GM21528 (cell line): ENCODE data around the gene PNO1.

ENCODE experiments used
- ATAC-seq: cut with Tn5 transposase; IDR thresholded peaks from one replicate; pipeline ENCODE4 v1.9.1; 2021; ENCODE audit warnings: mild to moderate bottlenecking, moderate library complexity; ENCODE audit not compliant: unreplicated experiment, low FRiP score

Gene PNO1

DNA sequence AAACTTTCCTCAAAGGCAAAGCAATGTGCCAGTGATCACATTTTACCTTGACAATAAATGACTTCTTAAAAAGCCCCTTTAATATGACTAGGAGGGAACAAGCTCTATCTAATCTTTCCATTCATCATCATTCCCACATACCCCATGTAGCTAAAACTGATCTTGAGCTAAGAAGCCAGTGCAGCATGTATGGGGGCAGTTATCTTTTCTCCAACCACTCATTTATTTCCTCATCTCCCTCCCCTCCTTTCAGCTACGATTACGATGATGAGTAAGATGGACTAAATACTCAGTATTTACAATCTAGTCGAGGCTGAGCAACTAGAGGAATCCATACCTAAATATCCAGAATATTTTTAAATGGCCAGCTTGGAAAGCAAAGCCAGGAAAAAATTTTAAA lies 35.5 kb downstream of the PNO1 start:
- no peak for ATAC-seq

DNA sequence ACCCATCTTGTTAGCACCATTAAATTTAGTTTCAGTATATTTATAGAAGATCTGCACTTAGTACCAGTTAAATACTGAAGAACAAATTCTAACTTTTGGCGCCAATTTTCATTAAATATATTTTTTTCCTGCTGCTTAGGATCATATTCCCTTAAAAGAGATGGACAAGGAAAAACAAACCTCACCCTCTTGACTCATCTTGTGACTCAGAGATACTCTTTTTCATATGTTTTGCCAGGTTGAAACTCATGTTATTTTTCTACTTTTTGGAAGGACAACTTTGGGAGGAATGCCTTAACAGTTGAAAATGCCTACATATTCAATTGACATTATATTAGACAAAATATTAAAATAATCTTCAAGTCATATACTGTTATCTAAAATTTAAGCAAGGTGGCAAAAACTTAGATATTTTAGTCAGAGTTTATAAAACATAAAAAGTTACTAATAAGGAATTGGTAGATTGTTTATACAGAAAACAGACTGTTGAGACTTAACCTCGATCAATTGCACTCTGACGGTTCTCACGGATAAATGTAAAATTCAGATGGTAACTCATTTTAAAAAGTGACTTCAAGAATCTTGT lies 36.2 kb downstream of the PNO1 start:
- ATAC-seq = no peak

DNA sequence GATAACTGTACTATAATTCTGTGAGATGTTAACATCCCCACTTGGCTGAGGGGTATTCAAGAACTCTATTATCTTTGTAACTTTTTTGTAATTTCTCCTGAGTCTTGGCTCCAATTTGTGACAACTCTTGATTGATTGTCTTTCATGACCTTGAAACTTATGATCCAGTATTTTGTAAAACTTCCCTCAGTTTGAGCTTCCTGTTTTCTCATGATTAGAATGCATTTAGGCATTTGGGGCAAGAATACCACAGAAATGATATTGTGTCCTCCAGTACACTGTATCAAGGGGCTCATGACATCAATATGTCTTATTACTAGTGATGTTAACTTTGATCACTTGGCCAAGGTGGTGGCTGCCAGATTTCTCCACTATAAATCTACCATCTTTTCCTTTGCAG lies 37.4 kb downstream of the PNO1 start:
- no peak for ATAC-seq

DNA sequence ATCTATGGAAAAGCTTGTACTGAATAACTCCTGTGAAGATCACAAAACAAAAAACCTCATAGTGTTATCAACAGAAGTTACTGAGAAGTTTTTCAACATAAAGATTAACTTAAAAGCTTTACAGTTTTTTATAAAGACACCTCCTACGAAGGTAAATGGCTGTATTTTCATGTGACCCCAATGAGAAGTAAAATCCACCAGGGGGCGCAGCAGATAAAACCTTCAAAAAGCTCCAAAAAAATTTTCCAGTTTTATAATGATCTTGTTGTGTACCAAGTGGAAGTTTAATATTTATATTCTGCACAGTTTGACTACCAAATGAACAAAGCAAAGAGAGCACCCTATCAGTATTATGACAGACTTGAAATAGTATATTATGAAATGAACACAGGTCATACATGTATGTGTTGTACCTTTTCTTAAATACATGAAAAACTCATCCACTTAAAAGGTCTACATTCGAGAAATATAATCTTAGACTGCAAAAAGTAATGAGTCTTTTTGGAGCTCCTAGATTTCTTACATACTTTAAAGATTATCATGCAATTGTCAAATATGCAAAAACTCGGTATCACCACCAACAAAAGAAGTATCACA lies 38.5 kb downstream of the PNO1 start:
- no peak for ATAC-seq

DNA sequence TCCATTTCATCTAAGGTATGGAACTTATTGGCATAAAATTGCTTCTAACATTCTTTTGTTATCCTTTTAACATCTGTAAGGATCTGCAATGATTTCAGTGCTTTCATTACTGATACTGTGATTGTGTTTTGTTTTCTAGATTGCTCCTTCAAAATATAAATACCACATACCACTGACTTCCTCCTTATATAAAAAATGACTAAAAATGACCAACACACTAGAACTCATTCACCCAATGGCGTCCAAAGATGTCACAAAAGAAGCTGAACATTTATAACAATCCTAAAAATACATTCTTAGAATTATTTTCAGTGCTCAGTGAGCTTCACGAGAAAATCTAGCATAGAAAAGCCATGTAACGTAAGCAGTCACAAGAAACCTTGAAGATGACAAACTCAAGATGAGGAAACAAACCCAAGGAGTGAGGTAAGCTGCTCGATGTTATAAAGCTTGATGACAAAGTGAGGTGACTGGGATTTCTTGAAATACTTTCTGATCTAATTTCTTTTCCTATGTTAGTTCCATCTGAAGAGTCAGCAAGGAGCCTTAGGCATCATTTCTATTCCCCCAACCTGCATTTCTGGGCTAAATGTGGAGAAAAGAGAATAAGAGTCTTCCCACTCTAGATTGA lies 42.6 kb downstream of the PNO1 start:
- ATAC-seq = no peak

DNA sequence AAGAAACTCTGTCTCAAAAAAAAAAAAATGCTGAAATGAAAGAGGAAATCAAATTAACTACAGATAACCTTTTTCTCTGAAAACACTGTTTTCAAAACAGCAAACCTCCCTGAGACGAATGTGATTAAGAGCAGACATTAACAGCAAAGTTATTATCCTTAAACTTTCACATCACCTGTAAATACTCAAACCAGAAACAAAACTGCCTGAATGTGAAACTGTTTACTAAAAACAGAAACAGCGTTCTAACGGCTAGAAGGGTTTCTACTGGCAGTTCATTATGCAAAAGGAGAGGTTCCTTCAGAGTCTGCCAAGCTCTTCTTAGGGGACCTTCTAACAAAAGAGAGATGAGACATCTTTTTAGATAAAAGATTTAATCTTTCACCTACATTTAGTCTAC lies 45.9 kb downstream of the PNO1 start:
- peak; percentile 93 for ATAC-seq

DNA sequence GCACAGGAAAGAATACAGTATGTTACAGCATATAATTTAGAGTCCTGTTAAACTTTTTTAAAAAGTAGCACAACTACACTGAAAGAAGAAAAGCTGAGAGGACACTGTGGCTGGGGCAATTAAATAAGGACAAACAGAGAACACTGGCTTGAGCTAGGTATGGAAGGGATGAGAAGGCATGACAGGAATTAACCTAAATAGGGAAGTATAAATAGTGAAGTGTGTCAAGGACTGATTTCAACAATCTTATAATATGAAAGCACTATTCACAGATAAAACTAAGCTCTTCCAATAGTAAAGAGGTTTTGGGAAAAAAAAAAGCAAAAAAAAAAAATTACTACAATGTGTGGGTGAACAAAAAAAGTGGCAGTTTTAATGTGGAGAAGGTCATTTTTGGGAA lies 49.1 kb downstream of the PNO1 start:
- ATAC-seq = no peak

DNA sequence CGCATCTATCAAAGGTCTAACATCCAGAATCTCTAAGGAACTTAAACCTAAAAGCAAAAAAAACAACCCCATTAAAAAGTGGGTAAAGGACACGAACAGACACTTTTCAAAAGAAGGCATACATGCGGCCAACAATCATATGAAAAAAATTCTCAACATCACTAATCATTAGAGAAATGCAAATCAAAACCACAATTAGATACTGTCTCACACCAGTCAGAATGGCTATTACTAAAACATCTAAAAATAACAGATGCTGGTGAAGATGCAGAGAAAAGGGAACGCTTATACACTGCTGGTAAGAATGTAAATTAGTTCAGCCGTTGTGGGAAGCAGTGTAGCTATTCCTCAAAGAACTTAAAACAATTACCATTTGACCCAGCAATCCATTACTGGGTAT lies 56.7 kb downstream of the PNO1 start:
- ATAC-seq = peak; percentile 71

DNA sequence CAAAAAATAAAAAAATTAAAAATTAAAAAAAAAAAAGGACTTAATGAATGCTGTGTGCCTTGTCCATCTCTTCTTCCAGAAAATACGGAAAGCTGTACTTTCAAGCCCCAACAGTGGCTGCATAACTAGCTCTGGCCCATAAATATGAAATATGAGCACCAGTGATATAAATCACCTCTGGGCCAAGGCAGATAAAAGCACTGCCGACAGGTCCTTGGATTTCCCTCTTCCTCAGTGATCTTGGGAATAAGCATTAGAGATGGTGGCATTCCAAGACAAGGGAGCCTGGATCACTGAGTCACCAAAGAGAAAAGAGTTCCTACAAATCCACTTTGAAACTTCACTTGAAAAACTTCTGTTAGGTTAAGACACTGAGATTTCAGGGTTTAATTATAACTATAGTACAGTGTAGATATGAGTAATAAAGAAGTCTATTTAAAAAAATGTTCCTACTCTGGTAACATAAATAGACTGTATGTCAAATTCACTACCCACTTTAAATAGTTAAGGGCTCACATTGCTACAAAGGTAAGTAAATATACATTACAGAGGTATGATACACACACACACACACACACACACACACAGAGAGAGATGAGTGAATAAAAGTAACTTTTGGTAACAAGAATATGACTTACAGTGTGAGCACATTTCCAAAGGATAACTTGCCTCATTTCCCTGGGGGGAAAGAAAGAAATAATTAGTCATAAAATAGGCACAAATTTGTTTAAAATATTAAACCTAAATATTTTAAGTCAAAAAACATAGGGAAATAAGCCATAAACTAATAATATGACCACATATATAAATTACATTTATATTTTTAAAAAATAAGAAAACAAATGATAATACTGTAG lies 59.0 kb downstream of the PNO1 start:
- ATAC-seq = no peak

DNA sequence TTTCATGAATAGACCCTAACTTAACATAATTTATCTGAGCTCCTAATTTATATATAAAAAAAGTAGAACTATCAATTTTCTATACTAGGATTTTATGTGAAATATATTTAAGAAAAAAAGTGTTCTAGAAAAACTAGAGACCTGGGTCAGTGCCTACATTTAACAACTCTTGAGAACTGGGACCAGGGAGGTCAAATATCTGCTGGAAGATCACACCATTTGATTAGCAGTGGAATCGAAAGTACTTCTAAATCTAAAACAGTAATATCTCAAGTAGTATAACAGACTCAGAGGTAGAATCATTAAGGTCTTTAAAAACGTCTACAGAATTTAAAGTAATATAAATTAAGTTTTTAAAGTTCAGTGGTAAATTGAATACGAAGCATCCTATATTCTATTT lies 60.0 kb downstream of the PNO1 start:
- ATAC-seq = no peak

DNA sequence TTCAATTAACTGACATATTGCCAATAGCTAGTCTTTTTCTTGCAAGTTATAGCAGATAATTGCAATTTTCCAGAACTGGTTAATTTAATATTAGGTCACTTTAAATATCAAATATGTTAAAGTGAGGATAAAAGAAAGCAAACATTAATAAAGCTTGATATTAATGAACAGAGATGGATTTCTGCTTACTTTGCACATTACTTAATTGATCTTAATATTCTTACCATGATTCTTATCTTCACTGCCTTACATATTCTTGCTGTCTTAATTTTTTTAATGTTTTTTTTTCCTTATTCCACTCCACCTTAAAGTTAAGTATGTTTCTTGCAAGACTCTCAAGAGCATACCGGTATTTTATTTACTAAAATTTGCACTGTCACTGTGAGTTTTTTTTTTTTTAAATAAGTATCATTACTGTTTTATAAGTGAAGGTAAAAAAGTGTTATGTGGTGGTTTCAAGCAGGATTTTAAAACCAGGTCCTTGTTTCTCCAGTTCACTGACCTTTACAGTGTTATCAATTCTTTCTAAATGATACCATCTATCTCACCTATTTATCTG lies 60.7 kb downstream of the PNO1 start:
- ATAC-seq = no peak

DNA sequence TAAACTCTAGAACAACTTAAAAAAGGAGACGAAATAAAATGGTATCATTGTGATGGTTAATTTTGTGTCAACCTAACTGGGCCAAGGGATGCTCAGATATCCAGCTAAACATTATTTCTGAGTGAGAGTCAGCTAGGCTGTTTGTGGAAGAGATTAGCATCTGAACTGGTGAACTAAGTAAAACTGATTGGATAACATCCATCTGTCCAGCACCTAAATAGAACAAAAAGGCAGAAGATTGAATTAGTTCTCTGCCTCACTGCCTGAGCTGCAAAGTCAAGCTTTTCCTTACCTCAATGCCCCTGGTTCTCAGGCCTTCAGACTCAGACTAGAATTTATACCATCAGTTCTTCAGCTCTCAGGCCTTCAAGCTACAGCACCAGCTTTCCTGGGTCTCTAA lies 64.6 kb downstream of the PNO1 start:
- ATAC-seq = no peak

DNA sequence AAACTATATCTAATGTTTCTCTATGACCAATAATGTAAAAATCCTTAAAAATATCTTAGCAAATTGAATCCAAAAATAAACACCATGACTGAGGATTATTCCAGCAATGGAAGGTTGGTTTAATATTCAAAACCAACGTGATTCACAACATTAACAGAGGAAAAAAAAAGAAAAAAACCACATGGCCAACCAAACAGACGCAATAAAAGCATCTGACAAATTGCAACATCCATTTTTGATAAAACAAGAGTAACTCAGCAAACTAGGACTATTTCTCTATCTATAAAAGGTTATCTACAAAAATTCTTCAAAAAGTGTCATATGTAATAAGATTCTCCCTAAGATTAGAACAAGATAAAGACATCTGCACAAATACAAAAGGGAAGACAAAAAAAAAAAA lies 65.7 kb downstream of the PNO1 start:
- ATAC-seq = no peak

DNA sequence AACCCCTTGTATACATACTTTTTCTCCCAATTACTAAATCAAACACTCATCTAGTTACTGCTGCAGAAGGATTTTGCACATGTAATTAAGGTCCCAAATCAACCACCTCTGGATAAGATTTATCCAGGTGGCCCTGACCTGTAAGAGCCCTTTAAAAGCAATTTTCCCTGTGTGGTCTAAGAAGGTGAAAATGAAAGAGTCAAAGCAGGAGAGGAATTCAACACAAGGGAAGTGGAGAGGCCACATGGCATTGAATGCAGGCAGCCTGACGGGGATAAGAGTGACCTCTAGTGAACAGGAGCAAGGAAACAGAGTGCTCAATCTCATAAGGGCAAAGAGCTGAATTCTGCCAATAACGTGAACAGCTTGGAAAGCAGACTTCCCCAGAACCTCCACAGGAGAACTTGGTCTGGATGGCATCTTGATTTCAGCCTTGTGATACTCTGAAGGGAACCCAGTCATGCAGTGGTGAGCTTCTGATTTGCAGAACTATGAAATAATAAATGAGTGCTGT lies 67.5 kb downstream of the PNO1 start:
- ATAC-seq = no peak
